H1 (cell line): ENCODE results near the gene ZBED1. TPM values are rescaled to one million over a fixed set of nuclear protein-coding genes. Genes with fewer than 3 reads are reported as not detected.

Source experiments
- CTCF ChIA-PET: fragments of 300-600 bp; sonication (Branson Sonifier 250); formaldehyde crosslinking; loops from one replicate; lab custom pipeline; 2021; ENCODE audit not compliant: partially characterized antibody; lab: Charles Lee
- POLR2A ChIA-PET: fragments of 300-600 bp; sonication (Branson Sonifier 250); formaldehyde crosslinking; loops from one replicate; lab custom pipeline; 2021; ENCODE audit warnings: inconsistent platforms; ENCODE audit not compliant: partially characterized antibody; lab: Charles Lee
- DNase-seq, 2 experiments: peaks; one replicate each; pipeline versions ENCODE4 v3.0.0 to v3.0.0-alpha.2; 2010 to 2022; ENCODE audit warnings: low spot score in 2 of 2, low read depth in 1 of 2, mixed read lengths in 1 of 2
- FAIRE-seq: peaks from 2 replicates; lab custom pipeline; 2011; peaks lifted over from hg19 to GRCh38; lab: Jason Lieb, UNC
- H2AFZ ChIP-seq: 2 replicates; pipeline ENCODE4 v1.8.1; 2012; ENCODE audit warnings: low read length, inconsistent platforms
- H2AK5ac ChIP-seq: 2 replicates; pipeline ENCODE4 v1.6.1; 2013; ENCODE audit warnings: low read depth, low read length
- H2BK120ac ChIP-seq: replicated peaks from 2 replicates; pipeline ENCODE3; 2013; ENCODE audit warnings: low read depth, low read length, inconsistent platforms
- H2BK12ac ChIP-seq: 2 replicates; pipeline ENCODE4 v1.6.1; 2013; ENCODE audit warnings: low read depth, low read length
- H2BK15ac ChIP-seq: 2 replicates; pipeline ENCODE4 v1.6.1; 2013; ENCODE audit warnings: low read length
- H2BK20ac ChIP-seq: 2 replicates; pipeline ENCODE4 v1.6.1; 2013; ENCODE audit warnings: low read length
- H2BK5ac ChIP-seq: 2 replicates; pipeline ENCODE4 v1.6.1; 2013; ENCODE audit warnings: low read depth, low read length
- H3K14ac ChIP-seq: 2 replicates; pipeline ENCODE4 v1.6.1; 2013; ENCODE audit warnings: inconsistent platforms; ENCODE audit not compliant: insufficient read length
- H3K18ac ChIP-seq: 2 replicates; pipeline ENCODE4 v1.6.1; 2013; ENCODE audit warnings: low read length; ENCODE audit errors: extremely low read depth
- H3K23ac ChIP-seq: 2 replicates; pipeline ENCODE4 v1.6.1; 2013; ENCODE audit warnings: inconsistent platforms; ENCODE audit not compliant: insufficient read length
- H3K23me2 ChIP-seq: 2 replicates; pipeline ENCODE4 v1.6.1; 2013; ENCODE audit warnings: low read depth, low read length
- H3K27ac ChIP-seq: 2 replicates; pipeline ENCODE4 v1.6.1; 2011; ENCODE audit warnings: low read depth, low read length, inconsistent platforms
- H3K27me3 ChIP-seq, 4 experiments: replicated peaks in 1 of 4; 1 replicate in 1 of 4; 2 replicates in 3 of 4; pipeline versions ENCODE4 v1.6.1 to v1.8.1; 2011 to 2013; ENCODE audit warnings: low read length in 3 of 4, mild to moderate bottlenecking in 3 of 4, inconsistent platforms in 2 of 4, mixed read lengths in 2 of 4, moderate library complexity in 1 of 4; ENCODE audit not compliant: control insufficient read depth in 3 of 4, insufficient read depth in 3 of 4; ENCODE audit errors: extremely low read depth in 1 of 4
- H3K36me3 ChIP-seq, 4 experiments: 2 replicates each; pipeline versions ENCODE4 v1.6.1 to v1.8.1; 2011 to 2013; ENCODE audit warnings: mild to moderate bottlenecking in 4 of 4, low read length in 3 of 4, moderate library complexity in 2 of 4, control low read depth in 1 of 4, inconsistent platforms in 1 of 4; ENCODE audit not compliant: insufficient read depth in 4 of 4, control insufficient read depth in 2 of 4
- H3K4ac ChIP-seq: replicated peaks from 2 replicates; pipeline ENCODE3; 2013; ENCODE audit warnings: low read length, low read depth, mixed read lengths, inconsistent platforms; ENCODE audit not compliant: insufficient read length
- H3K4me1 ChIP-seq, 4 experiments: replicated peaks in 1 of 4; 1 replicate in 1 of 4; 2 replicates in 3 of 4; pipeline versions ENCODE4 v1.6.1 to v1.8.1; 2011 to 2013; ENCODE audit warnings: low read length in 3 of 4, inconsistent platforms in 2 of 4, mixed read lengths in 1 of 4; ENCODE audit not compliant: insufficient read depth in 4 of 4, control insufficient read depth in 3 of 4
- H3K4me2 ChIP-seq, 2 experiments: 2 replicates each; pipeline versions ENCODE4 v1.6.1 to v1.8.1; 2011 to 2013; ENCODE audit warnings: low read depth in 2 of 2, low read length in 2 of 2, control low read depth in 1 of 2, inconsistent platforms in 1 of 2, mild to moderate bottlenecking in 1 of 2; ENCODE audit not compliant: insufficient read depth in 1 of 2
- H3K4me3 ChIP-seq, 4 experiments: fragments of 200-600, 300-600 bp in 1 of 4; sonication (generic), shearing (Covaris generic), sonication (Bioruptor Twin) in 1 of 4; 2 replicates each; pipeline versions ENCODE4 v1.5.1 to v1.8.1; 2011 to 2016; ENCODE audit warnings: low read length in 4 of 4, low read depth in 3 of 4, control low read depth in 2 of 4, inconsistent platforms in 2 of 4, mild to moderate bottlenecking in 2 of 4, mixed read lengths in 1 of 4, moderate library complexity in 1 of 4; ENCODE audit not compliant: insufficient read depth in 2 of 4; ENCODE audit errors: extremely low read depth in 1 of 4
- H3K56ac ChIP-seq: replicated peaks from 2 replicates; pipeline ENCODE3; 2013; ENCODE audit warnings: low read depth, mild to moderate bottlenecking, mixed read lengths, low read length, inconsistent platforms; ENCODE audit not compliant: insufficient read length
- H3K79me1 ChIP-seq: 2 replicates; pipeline ENCODE4 v1.6.1; 2013; ENCODE audit warnings: low read depth, low read length, control low read depth
- H3K79me2 ChIP-seq, 2 experiments: 2 replicates each; pipeline versions ENCODE4 v1.6.1 to v1.8.1; 2012 to 2013; ENCODE audit warnings: low read length in 2 of 2, mild to moderate bottlenecking in 2 of 2, inconsistent platforms in 1 of 2; ENCODE audit not compliant: insufficient read depth in 2 of 2, control insufficient read depth in 1 of 2
- H3K9ac ChIP-seq, 4 experiments: replicated peaks in 1 of 4; 1 replicate in 1 of 4; 2 replicates in 3 of 4; pipeline versions ENCODE4 v1.6.1 to v1.8.1; 2011 to 2013; ENCODE audit warnings: low read depth in 3 of 4, low read length in 3 of 4, control low read depth in 2 of 4, mild to moderate bottlenecking in 2 of 4, moderate library complexity in 2 of 4, inconsistent platforms in 1 of 4; ENCODE audit errors: extremely low read depth in 1 of 4
- H3K9me3 ChIP-seq, 2 experiments: 2 replicates each; pipeline versions ENCODE4 v1.6.1 to v1.8.1; 2012 to 2013; ENCODE audit warnings: mild to moderate bottlenecking in 2 of 2, moderate library complexity in 2 of 2, control low read depth in 1 of 2, inconsistent platforms in 1 of 2, low read depth in 1 of 2, low read length in 1 of 2, mixed read lengths in 1 of 2; ENCODE audit not compliant: insufficient read depth in 2 of 2
- H4K20me1 ChIP-seq, 2 experiments: replicated peaks in 1 of 2; 2 replicates each; pipeline versions ENCODE3 to v1.8.1; 2011 to 2013; ENCODE audit warnings: inconsistent platforms in 2 of 2, low read length in 2 of 2, mild to moderate bottlenecking in 1 of 2; ENCODE audit not compliant: insufficient read depth in 2 of 2, control insufficient read depth in 1 of 2
- H4K5ac ChIP-seq: 2 replicates; pipeline ENCODE4 v1.6.1; 2013; ENCODE audit warnings: low read length, low read depth, mixed read lengths, inconsistent platforms; ENCODE audit not compliant: insufficient read length
- H4K8ac ChIP-seq: 2 replicates; pipeline ENCODE4 v1.8.0; 2013; ENCODE audit warnings: mild to moderate bottlenecking, moderate library complexity, low read length, inconsistent platforms; ENCODE audit not compliant: insufficient read depth; ENCODE audit errors: extremely low read depth
- H4K91ac ChIP-seq: replicated peaks from 2 replicates; pipeline ENCODE3; 2013; ENCODE audit warnings: low read length, mixed read lengths, inconsistent platforms; ENCODE audit not compliant: insufficient read length
- WGBS, 2 experiments: shearing (Covaris generic) in 1 of 2; methylation state at CpG; one replicate each; pipeline versions ENCODE4 v1.1.6 to v1.1.7; 2013 to 2015; ENCODE audit warnings: low lambda C conversion rate in 2 of 2, mixed read lengths in 2 of 2, inconsistent platforms in 1 of 2, low coverage in 1 of 2, missing lambda C conversion rate in 1 of 2; ENCODE audit not compliant: insufficient replicate concordance in 2 of 2, insufficient coverage in 1 of 2, insufficient read length in 1 of 2; ENCODE audit errors: extremely low coverage in 1 of 2, missing lambda C conversion rate in 1 of 2; 5-methylcytosine and 5-hydroxymethylcytosine counted together
- polyA plus RNA-seq, 7 experiments: library from polyadenylated mRNA; depleted of rRNA in 3 of 7; stranded (reverse) in 5 of 7; unstranded in 2 of 7; fragments of >200 nt in 5 of 7; fragments of 200-250 nt in 2 of 7; gene quantifications; 1 replicate in 5 of 7; 2 replicates in 1 of 7; 4 replicates in 1 of 7; pipeline versions ENCODE4 v1.2.1 to v1.2.3, GENCODE V29; 2011 to 2013; ENCODE audit warnings: missing spikeins in 2 of 7, mixed read lengths in 2 of 7
- total RNA-seq: library from RNA; stranded (reverse); fragmentation: NEBNext Ultra II Directional; extraction: Animal tissue kit (Norgen Biotek cat#: 25700); gene quantifications from 2 replicates; pipeline ENCODE4 v1.2.1, GENCODE V29; 2021

The ZBED1 gene
- total and polyA plus RNA-seq, 2 of the 8 experiments (the other 6 are each of a cell fraction or from before 2014, with no cell fraction given) = 28.5 to 45.8 TPM

DNA sequence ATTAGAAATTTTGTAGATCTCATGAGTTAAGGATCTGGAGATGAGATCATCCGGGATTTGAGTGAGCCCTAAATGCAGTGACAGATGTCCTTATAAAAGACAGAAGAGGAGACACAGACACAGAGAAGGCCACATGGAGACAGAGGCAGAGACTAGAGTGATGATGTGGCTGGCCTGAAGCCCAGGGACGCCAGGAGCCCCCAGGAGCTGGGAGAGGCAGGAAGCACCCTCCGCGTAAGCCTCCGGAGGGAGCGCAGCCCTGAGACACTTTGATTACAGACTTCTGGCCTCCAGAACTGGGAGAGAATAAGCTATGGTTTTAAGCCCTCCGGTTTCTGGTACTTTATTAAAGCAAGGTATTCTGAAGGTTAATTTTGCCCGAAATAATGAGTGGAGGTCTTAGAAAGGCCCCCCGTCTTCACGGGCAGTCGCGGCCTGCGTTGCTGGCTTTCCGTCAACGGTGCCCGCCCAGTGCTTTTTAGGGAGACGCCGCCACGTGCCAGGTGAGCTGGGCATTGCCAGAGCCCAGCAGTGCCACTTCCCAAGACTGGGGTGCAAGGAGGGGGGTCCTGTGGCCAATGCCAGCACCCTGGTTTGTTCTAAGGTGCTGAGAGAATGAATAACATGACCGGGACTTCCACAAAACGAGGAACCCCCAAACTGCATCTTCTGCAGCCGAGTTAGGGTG lies 8.1 kb downstream of the ZBED1 start:
- no peak overlapping the region for H4K5ac ChIP-seq
- no peak overlapping the region for H4K91ac ChIP-seq
- FAIRE-seq = no peak
- no peak overlapping the region for H3K4me3 ChIP-seq
- no peak overlapping the region for H2AFZ ChIP-seq
- ChIA-PET CTCF (no interaction called here), POLR2A (no interaction called here)
- no peak overlapping the region for H2AK5ac ChIP-seq
- H2BK20ac ChIP-seq = no peak overlapping the region
- H3K79me1 ChIP-seq = peaks cover 20% of the 10 kb centered on the region
- H3K14ac ChIP-seq = no peak overlapping the region
- H3K36me3 ChIP-seq = peaks cover 7 to 60% (median 27%) of the 10 kb centered on the region in 4 experiments; a peak in 7 of 8 replicates
- no peak overlapping the region for H3K18ac ChIP-seq
- H3K4me1 ChIP-seq = peaks cover 0 to 8% (median 3%) of the 10 kb centered on the region in 4 experiments; a peak in 4 of 7 replicates
- H3K23me2 ChIP-seq = no peaks in the 10 kb centered on the region
- no peak overlapping the region for H3K9ac ChIP-seq
- H2BK5ac ChIP-seq = no peak overlapping the region
- H2BK12ac ChIP-seq = no peak overlapping the region
- peak overlapping the region; percentile 38; the same call in 1 of the 2 replicates for H4K8ac ChIP-seq
- H4K20me1 ChIP-seq = peaks cover 11 to 19% of the 10 kb centered on the region in 2 experiments
- H3K27me3 ChIP-seq = no peaks in the 10 kb centered on the region
- no peak overlapping the region for H2BK120ac ChIP-seq
- WGBS, 2 experiments = 92% methylated on average over 22 of the region's 22 CpGs; no CpG with 5 or more reads in 1 of the 2 experiments
- peaks cover 0 to 90% of the 10 kb centered on the region in 2 experiments; a peak in 3 of 4 replicates for H3K79me2 ChIP-seq
- H3K4me2 ChIP-seq = no peak overlapping the region
- H2BK15ac ChIP-seq = no peak overlapping the region
- H3K27ac ChIP-seq = no peak overlapping the region
- no peaks in the 10 kb centered on the region for H3K9me3 ChIP-seq
- no peak for DNase-seq
- H3K56ac ChIP-seq = no peak overlapping the region
- H3K4ac ChIP-seq = no peak overlapping the region
- H3K23ac ChIP-seq = no peak overlapping the region
